ENCODE results near the gene ADGRG6. TPM values are rescaled to one million over a fixed set of nuclear protein-coding genes. Genes with fewer than 3 reads are reported as not detected.

The ADGRG6 gene
- total and polyA plus RNA-seq, 12 donors = 0.72 to 24.6 (median 5.3) TPM

DNA sequence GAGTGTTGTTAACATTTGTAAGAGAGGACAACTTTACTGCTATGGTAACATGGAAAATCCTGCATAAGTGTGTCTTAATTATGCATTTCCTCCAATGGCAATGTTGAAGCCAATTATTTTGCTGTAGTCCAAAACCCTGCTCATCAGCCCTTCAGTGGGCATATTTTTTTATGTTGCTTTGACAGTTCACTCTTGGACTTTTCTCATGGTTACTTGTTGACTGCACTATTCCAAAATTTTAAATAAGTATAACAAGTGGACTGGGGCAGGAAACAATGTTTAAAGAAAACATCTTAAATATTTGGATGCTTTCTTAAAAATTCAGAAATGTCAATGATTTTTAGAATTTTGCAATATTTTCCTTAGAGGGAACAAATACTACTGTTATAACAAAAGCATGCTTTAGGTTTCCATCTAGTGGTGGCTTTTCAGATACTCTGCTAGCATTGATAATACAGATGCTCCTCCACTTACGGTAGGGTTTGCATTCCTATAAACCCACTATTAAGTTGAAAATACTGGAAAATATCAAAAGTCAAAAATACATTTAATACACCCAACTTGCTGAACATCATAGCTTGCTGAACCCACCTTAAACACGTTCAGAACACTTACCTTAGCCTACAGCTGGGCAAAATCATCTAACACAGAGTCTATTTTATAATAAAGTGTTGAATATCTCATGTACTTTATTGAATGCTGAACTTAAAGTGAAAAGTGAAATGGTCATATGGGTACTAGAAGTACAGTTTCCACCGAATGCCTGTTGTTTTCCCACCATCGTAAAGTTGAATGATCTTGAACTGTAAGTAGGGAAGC, 86.4 kb downstream of the ADGRG6 start:
- intact Hi-C loops (cut with DNase I) = loop anchor here in 1 of 2 donors (10.0 kb wide), 1 partner anchor 243 kb away; the partner anchor contains the start of genes NMBR and VTA1
- DNase-seq = no peak

DNA sequence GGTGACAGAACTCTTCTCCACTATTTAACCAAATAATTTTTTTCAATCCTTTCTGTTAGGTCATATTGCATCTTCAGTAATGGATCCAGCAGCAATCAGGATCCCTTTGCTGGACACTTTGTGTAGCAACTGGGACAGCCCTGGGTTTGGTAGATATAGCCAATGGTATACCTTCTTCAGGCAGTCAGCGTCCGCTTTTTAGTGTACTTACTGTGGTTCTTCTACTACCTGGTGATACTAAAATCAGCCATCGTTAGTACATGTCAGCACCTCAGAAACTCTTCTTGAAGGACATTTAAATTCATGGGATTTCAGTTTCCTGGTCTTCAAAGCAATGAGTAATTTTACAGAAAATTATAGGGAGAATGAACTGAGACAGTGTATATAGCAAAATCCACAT, 93.5 kb downstream of the ADGRG6 start:
- Histone ChIP-seq H3K4me1 (replicated peaks in 1 of 2) (no peaks in the 10 kb centered on the region), H3K36me3 (replicated peaks in 1 of 2) (no peaks in the 10 kb centered on the region), H3K9me3 (replicated peaks in 1 of 3) (no peaks in the 10 kb centered on the region), H3K27me3 (peaks cover 4% of the 10 kb centered on the region), H3K4me3 (no peak overlapping the region), H3K27ac (no peak overlapping the region)
- no peak for DNase-seq
- WGBS, 4 donors = 82 to 92% (median 87%) methylated on average over 3 of the region's 3 CpGs
- TF ChIP-seq POLR2A (IDR thresholded peaks at IDR 0.05) = no peak
- TF ChIP-seq, protein P1, sequence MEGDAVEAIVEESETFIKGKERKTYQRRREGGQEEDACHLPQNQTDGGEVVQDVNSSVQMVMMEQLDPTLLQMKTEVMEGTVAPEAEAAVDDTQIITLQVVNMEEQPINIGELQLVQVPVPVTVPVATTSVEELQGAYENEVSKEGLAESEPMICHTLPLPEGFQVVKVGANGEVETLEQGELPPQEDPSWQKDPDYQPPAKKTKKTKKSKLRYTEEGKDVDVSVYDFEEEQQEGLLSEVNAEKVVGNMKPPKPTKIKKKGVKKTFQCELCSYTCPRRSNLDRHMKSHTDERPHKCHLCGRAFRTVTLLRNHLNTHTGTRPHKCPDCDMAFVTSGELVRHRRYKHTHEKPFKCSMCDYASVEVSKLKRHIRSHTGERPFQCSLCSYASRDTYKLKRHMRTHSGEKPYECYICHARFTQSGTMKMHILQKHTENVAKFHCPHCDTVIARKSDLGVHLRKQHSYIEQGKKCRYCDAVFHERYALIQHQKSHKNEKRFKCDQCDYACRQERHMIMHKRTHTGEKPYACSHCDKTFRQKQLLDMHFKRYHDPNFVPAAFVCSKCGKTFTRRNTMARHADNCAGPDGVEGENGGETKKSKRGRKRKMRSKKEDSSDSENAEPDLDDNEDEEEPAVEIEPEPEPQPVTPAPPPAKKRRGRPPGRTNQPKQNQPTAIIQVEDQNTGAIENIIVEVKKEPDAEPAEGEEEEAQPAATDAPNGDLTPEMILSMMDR (IDR thresholded peaks at IDR 0.05) = no peak
- intact Hi-C loops (cut with DNase I) = no loop called here

More for the DNA sequence above, 86.4 kb downstream of the ADGRG6 start:
- Histone ChIP-seq H3K27me3 (no peaks in the 10 kb centered on the region), H3K27ac (no peak overlapping the region), H3K9me3 (replicated peaks in 1 of 3) (peaks cover 0 to 4% (median 0%) of the 10 kb centered on the region in 3 donors), H3K4me1 (replicated peaks in 1 of 2) (no peaks in the 10 kb centered on the region), H3K4me3 (no peak overlapping the region), H3K36me3 (replicated peaks in 1 of 2) (no peaks in the 10 kb centered on the region)
- TF ChIP-seq, protein P1 (IDR thresholded peaks at IDR 0.05) = peak; percentile 35 to 60 (median 50)
- TF ChIP-seq POLR2A (IDR thresholded peaks at IDR 0.05) = no peak
- WGBS, 4 donors = 16 to 27% (median 21%) methylated on average over 4 of the region's 4 CpGs

DNA sequence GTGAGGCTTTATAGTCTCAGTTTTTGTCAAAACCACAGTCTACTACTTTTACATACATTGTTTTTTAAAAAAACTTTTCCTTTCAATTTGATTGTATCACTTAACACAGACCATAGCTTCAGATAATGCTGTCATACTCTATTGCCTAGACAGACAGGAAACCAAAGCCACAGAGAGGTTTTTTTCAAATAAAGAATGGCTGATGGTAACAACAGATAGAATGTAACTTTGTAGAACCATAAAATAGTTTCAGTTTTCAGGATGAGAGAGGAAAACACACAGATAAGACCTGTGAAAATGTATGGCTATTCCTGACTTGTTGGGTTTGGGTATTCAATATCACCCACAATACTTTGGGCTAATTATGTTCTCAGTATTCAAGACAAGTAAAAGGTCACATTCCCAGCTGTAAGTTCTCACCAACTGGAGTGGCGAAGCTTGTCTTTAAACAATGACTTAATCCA, 94.0 kb downstream of the ADGRG6 start:
- DNase-seq = no peak
- no peaks in the 10 kb centered on the region for H3K9me3 ChIP-seq (replicated peaks in 1 of 3)
- no peaks in the 10 kb centered on the region for H3K4me1 ChIP-seq (replicated peaks in 1 of 2)
- no peak overlapping the region for H3K27ac ChIP-seq
- H3K36me3 ChIP-seq (replicated peaks in 1 of 2) = no peaks in the 10 kb centered on the region
- no peak overlapping the region for H3K4me3 ChIP-seq
- H3K27me3 ChIP-seq = peaks cover 9% of the 10 kb centered on the region
- 72 to 100% (median 90%) methylated on average over 1 of the region's 1 CpG for WGBS, 4 donors
- TF ChIP-seq POLR2A (IDR thresholded peaks at IDR 0.05) = no peak
- TF ChIP-seq, protein P1 (IDR thresholded peaks at IDR 0.05) = no peak
- intact Hi-C loops (cut with DNase I) = no loop called here

DNA sequence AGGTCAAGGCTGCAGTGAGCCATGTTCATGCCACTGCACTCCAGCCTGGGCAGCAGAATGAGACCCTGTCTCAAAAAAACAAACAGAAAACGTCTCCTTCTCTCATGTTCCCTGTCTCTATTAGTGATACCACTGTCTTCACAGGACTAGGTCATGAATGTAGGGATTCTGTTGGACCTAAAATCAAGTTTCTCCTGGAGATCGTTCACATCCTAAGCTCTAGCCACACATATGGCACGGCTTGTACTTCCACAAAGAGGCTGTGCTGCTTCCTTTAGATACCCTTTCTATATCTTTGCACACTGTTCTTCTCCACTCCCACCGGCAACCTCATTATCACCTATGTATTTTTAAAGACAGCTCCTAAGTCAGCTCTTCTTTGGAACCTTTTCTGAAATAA, 96.5 kb downstream of the ADGRG6 start:
- WGBS, 4 donors = 63 to 79% (median 72%) methylated on average over 4 of the region's 4 CpGs
- no peak for TF ChIP-seq POLR2A (IDR thresholded peaks at IDR 0.05)
- TF ChIP-seq, protein P1 (IDR thresholded peaks at IDR 0.05) = no peak
- H3K27ac ChIP-seq = no peak overlapping the region
- no peak overlapping the region for H3K4me3 ChIP-seq
- no peak for DNase-seq
- intact Hi-C loops (cut with DNase I) = no loop called here
- peaks cover 13% of the 10 kb centered on the region for H3K27me3 ChIP-seq
- no peaks in the 10 kb centered on the region for H3K4me1 ChIP-seq (replicated peaks in 1 of 2)
- H3K9me3 ChIP-seq (replicated peaks in 1 of 3) = no peaks in the 10 kb centered on the region
- H3K36me3 ChIP-seq (replicated peaks in 1 of 2) = no peaks in the 10 kb centered on the region
